Stimulated activated naive CD8-positive, alpha-beta T cell treated with anti-CD3 and anti-CD28 coated beads, Interleukin-15, amount 100 ng/mL, for 72 hours (primary cell): ENCODE results near the gene CCNI.
"Not testable (repeated sequence)": the region's sequence is repeated elsewhere in the genome, so short reads cannot be mapped to it uniquely, and the experiment has no call there.

Source experiments
- ATAC-seq: fragments of 150-1000 bp; cut with Tn5 transposase; 2 replicates; pipeline ENCODE4 v1.10.0; 2021; ENCODE audit warnings: mild to moderate bottlenecking, moderate library complexity
- DNase-seq, 2 donors: peaks; one replicate each; pipeline ENCODE4 v3.0.0; 2021 to 2022
- H3K27ac Mint-ChIP-seq, 2 donors: one replicate each; pipeline ENCODE4 v1.8.0; 2022; ENCODE audit warnings: mild to moderate bottlenecking in 2 of 2, mixed read lengths in 2 of 2, moderate library complexity in 2 of 2
- H3K27me3 Mint-ChIP-seq: one replicate; pipeline ENCODE4 v1.8.0; 2022; ENCODE audit warnings: mixed read lengths
- H3K4me1 Mint-ChIP-seq: one replicate; pipeline ENCODE4 v1.8.0; 2022; ENCODE audit warnings: mild to moderate bottlenecking, mixed read lengths
- H3K4me3 Mint-ChIP-seq, 2 donors: one replicate each; pipeline ENCODE4 v1.8.0; 2022; ENCODE audit warnings: mild to moderate bottlenecking in 2 of 2, mixed read lengths in 2 of 2, moderate library complexity in 1 of 2
- H3K9me3 Mint-ChIP-seq, 2 donors: one replicate each; pipeline ENCODE4 v1.8.0; 2022; ENCODE audit warnings: mixed read lengths in 2 of 2

The CCNI gene

GRCh38 chr4:77094496-77094895 lies 18.7 kb upstream of the CCNI start:
- no peak overlapping the region for H3K27ac Mint-ChIP-seq
- ATAC-seq (no peak), DNase-seq (no peak)
- no peaks in the 10 kb centered on the region for H3K27me3 Mint-ChIP-seq
- H3K4me1 Mint-ChIP-seq = peaks cover 15% of the 10 kb centered on the region
- no peak overlapping the region for H3K4me3 Mint-ChIP-seq
- H3K9me3 Mint-ChIP-seq = no peaks in the 10 kb centered on the region

- Mint-ChIP-seq H3K9me3 (no peaks in the 10 kb centered on the region), H3K27ac (no peak overlapping the region), H3K4me3 (no peak overlapping the region), H3K4me1 (peaks cover 15% of the 10 kb centered on the region), H3K27me3 (no peaks in the 10 kb centered on the region)
- no peak for ATAC-seq
- DNase-seq = no peak
Observed at GRCh38 chr4:77093401-77093800, 17.6 kb upstream of the CCNI start.

GRCh38 chr4:77092975-77093374 lies 17.2 kb upstream of the CCNI start:
- Mint-ChIP-seq H3K4me1 (peaks cover 15% of the 10 kb centered on the region), H3K4me3 (no peak overlapping the region), H3K27ac (no peak overlapping the region), H3K9me3 (no peaks in the 10 kb centered on the region), H3K27me3 (no peaks in the 10 kb centered on the region)
- ATAC-seq (no peak), DNase-seq (no peak)

- H3K9me3 Mint-ChIP-seq = no peaks in the 10 kb centered on the region
- ATAC-seq = no peak
- H3K4me1 Mint-ChIP-seq = peaks cover 7% of the 10 kb centered on the region
- no peak for DNase-seq
- H3K4me3 Mint-ChIP-seq = no peak overlapping the region
- H3K27me3 Mint-ChIP-seq = no peaks in the 10 kb centered on the region
- no peak overlapping the region for H3K27ac Mint-ChIP-seq
Observed at GRCh38 chr4:77089866-77090265, 14.1 kb upstream of the CCNI start.

GRCh38 chr4:77087027-77087426 lies 11.2 kb upstream of the CCNI start:
- H3K4me3 Mint-ChIP-seq = not testable (repeated sequence)

GRCh38 chr4:77084019-77084639 lies 8.3 kb upstream of the CCNI start:
- ATAC-seq (no peak), DNase-seq (no peak)
- H3K4me3 Mint-ChIP-seq = no peak overlapping the region
- H3K4me1 Mint-ChIP-seq = peaks cover 23% of the 10 kb centered on the region
- H3K27ac Mint-ChIP-seq = no peak overlapping the region
- H3K27me3 Mint-ChIP-seq = no peaks in the 10 kb centered on the region
- no peaks in the 10 kb centered on the region for H3K9me3 Mint-ChIP-seq

More at GRCh38 chr4:77087027-77087426, 11.2 kb upstream of the CCNI start:
- ATAC-seq, DNase-seq, H3K9me3 Mint-ChIP-seq, H3K27me3 Mint-ChIP-seq, H3K27ac Mint-ChIP-seq, H3K4me1 Mint-ChIP-seq: not testable (repeated sequence)

GRCh38 chr4:77082886-77083608 lies 7.3 kb upstream of the CCNI start:
- Mint-ChIP-seq H3K4me3 (no peak overlapping the region), H3K27me3 (no peaks in the 10 kb centered on the region), H3K27ac (no peak overlapping the region), H3K4me1 (peaks cover 29% of the 10 kb centered on the region), H3K9me3 (no peaks in the 10 kb centered on the region)
- ATAC-seq (no peak), DNase-seq (no peak)

GRCh38 chr4:77080806-77081205 lies 5.0 kb upstream of the CCNI start:
- DNase-seq, ATAC-seq, H3K9me3 Mint-ChIP-seq, H3K27me3 Mint-ChIP-seq: not testable (repeated sequence)
- peaks cover 43% of the 10 kb centered on the region for H3K4me1 Mint-ChIP-seq
- peak overlapping the region; percentile 55 to 65 for H3K27ac Mint-ChIP-seq
- H3K4me3 Mint-ChIP-seq = peak overlapping the region in 1 of 2 donors; percentile 58

- Mint-ChIP-seq H3K4me3 (no peak overlapping the region), H3K27ac (no peak overlapping the region), H3K4me1 (peaks cover 43% of the 10 kb centered on the region), H3K27me3 (no peaks in the 10 kb centered on the region), H3K9me3 (no peaks in the 10 kb centered on the region)
- ATAC-seq (no peak), DNase-seq (no peak)
Observed at GRCh38 chr4:77079281-77079680, 3.5 kb upstream of the CCNI start.

- ATAC-seq (no peak), DNase-seq (no peak)
- Mint-ChIP-seq H3K4me1 (peaks cover 43% of the 10 kb centered on the region), H3K27me3 (no peaks in the 10 kb centered on the region), H3K27ac (no peak overlapping the region), H3K9me3 (no peaks in the 10 kb centered on the region), H3K4me3 (no peak overlapping the region)
Observed at GRCh38 chr4:77078401-77078800, 2.6 kb upstream of the CCNI start.

- Mint-ChIP-seq H3K27me3 (no peaks in the 10 kb centered on the region), H3K27ac (peak overlapping the region; percentile 99 to 100), H3K9me3 (no peaks in the 10 kb centered on the region), H3K4me3 (peak overlapping the region in 1 of 2 donors; percentile 77), H3K4me1 (peaks cover 43% of the 10 kb centered on the region)
- peak in 1 of 2 donors; percentile 19 for DNase-seq
- ATAC-seq = no peak
Observed at GRCh38 chr4:77076889-77077635, 1.3 kb upstream of the CCNI start.

- Mint-ChIP-seq H3K27me3 (no peaks in the 10 kb centered on the region), H3K9me3 (no peaks in the 10 kb centered on the region), H3K4me3 (no peak overlapping the region), H3K4me1 (peaks cover 31% of the 10 kb centered on the region), H3K27ac (peak overlapping the region; percentile 99 to 100)
- ATAC-seq = peak; percentile 82
- peak; percentile 81 to 88 for DNase-seq
Observed at GRCh38 chr4:77074981-77075855, 571 bp downstream of the CCNI start.

- Mint-ChIP-seq H3K27me3 (no peaks in the 10 kb centered on the region), H3K27ac (peak overlapping the region in 1 of 2 donors; percentile 95), H3K4me1 (peaks cover 23% of the 10 kb centered on the region), H3K4me3 (no peak overlapping the region), H3K9me3 (no peaks in the 10 kb centered on the region)
- no peak for DNase-seq
- ATAC-seq = no peak
Observed at GRCh38 chr4:77074381-77074831, 1.4 kb downstream of the CCNI start.

- H3K27ac Mint-ChIP-seq = no peak overlapping the region
- H3K27me3 Mint-ChIP-seq = no peaks in the 10 kb centered on the region
- H3K4me1 Mint-ChIP-seq = peaks cover 19% of the 10 kb centered on the region
- H3K4me3 Mint-ChIP-seq = no peak overlapping the region
- no peak for ATAC-seq
- H3K9me3 Mint-ChIP-seq = no peaks in the 10 kb centered on the region
- no peak for DNase-seq
Observed at GRCh38 chr4:77073981-77074380, 1.8 kb downstream of the CCNI start.

GRCh38 chr4:77073106-77073809 lies 2.5 kb downstream of the CCNI start:
- no peak overlapping the region for H3K4me3 Mint-ChIP-seq

More at GRCh38 chr4:77073106-77073809, 2.5 kb downstream of the CCNI start:
- Mint-ChIP-seq H3K27ac (no peak overlapping the region), H3K9me3 (no peaks in the 10 kb centered on the region), H3K4me1 (peaks cover 17% of the 10 kb centered on the region), H3K27me3 (no peaks in the 10 kb centered on the region)
- no peak for DNase-seq
- ATAC-seq = no peak
